Ovary (tissue), 9 donors: Measurements from ENCODE around the gene NID2. TPM values are rescaled to one million over a fixed set of nuclear protein-coding genes. Genes with fewer than 3 reads are reported as not detected.

ENCODE experiments used
- DNase-seq, 5 donors: peaks; one replicate each; pipeline ENCODE4 v3.0.0-alpha.2; 2019 to 2020
- H3K27ac ChIP-seq, 2 donors: fragments of 200-600 bp; one replicate each; pipeline versions ENCODE4 v1.5.1 to v1.8.0; 2019 to 2022
- H3K27me3 ChIP-seq: fragments of 200-600 bp; one replicate; pipeline ENCODE4 v1.8.0; 2022
- H3K36me3 ChIP-seq: fragments of 200-600 bp; sonication (generic); one replicate; pipeline ENCODE4 v1.5.1; 2019
- H3K4me1 ChIP-seq: one replicate; pipeline ENCODE4 v1.8.1; 2013; ENCODE audit warnings: mild to moderate bottlenecking, moderate library complexity; ENCODE audit not compliant: insufficient read depth
- H3K4me3 ChIP-seq: fragments of 200-600 bp; sonication (generic); one replicate; pipeline ENCODE4 v1.5.1; 2017
- H3K9me3 ChIP-seq, 2 donors: fragments of 200-600 bp in 1 of 2; sonication (generic) in 1 of 2; one replicate each; pipeline versions ENCODE4 v1.5.1 to v1.8.1; 2013 to 2019; ENCODE audit warnings: mild to moderate bottlenecking in 1 of 2, moderate library complexity in 1 of 2
- CTCF ChIP-seq, 3 donors: fragments of 450-650 bp in 2 of 3; fragments of 200-600 bp in 1 of 3; IDR thresholded peaks; one replicate each; pipeline versions ENCODE4 v1.5.1 to v1.8.0; 2016 to 2022; ENCODE audit warnings: antibody characterized with exemption in 3 of 3, mild to moderate bottlenecking in 1 of 3
- EP300 ChIP-seq: sonication (generic); formaldehyde crosslinking; IDR thresholded peaks from one replicate; pipeline ENCODE4 v1.6.1; 2017; ENCODE audit warnings: antibody characterized with exemption
- POLR2A ChIP-seq: fragments of 450-650 bp; IDR thresholded peaks from one replicate; pipeline ENCODE4 v1.6.1; 2017; ENCODE audit warnings: antibody characterized with exemption, mild to moderate bottlenecking, moderate library complexity
- WGBS, 3 donors: extraction: QIAGEN DNeasy Blood & Tissue Kit in 1 of 3; methylation state at CpG; one replicate each; pipeline versions ENCODE4 v1.1.5 to v1.1.7; 2013 to 2017; 5-methylcytosine and 5-hydroxymethylcytosine counted together
- intact Hi-C, 4 donors: fragments of 100-400 bp; cut with DNase I; formaldehyde crosslinking; loops; one replicate each; pipeline versions ENCODE4 v1.11.0 to v1.15.1; 2022 to 2023
- polyA plus RNA-seq, 2 donors: library from polyadenylated mRNA; stranded (reverse); fragments of 200-250 nt in 1 of 2; fragments of 350-450 nt in 1 of 2; fragmentation: Illumina TruSeq in 1 of 2; extraction: RNeasy Lipid Tissue Mini Kit (QIAGEN cat#74804) in 1 of 2; gene quantifications; one replicate each; pipeline ENCODE4 v1.2.3, GENCODE V29; 2013 to 2014
- total RNA-seq, 7 donors: library from RNA; depleted of rRNA in 2 of 7; stranded (reverse); fragments of >200 nt in 2 of 7; fragmentation: NEBNext Ultra II Directional in 3 of 7; extraction: Animal tissue kit (Norgen Biotek cat#: 25700) in 3 of 7; gene quantifications; one replicate each; pipeline versions ENCODE4 v1.1.0 to v1.2.4, GENCODE V29; 2016 to 2023
- donor health status: DM: no; HTN: no; CAD: no; lungs with moderate emphysema.
- donor health status: DM: no; HTN: no; CAD: no.
- donor health status: Bipolar disorder and iron deficiency.
- donor health status: DM: yes; HTN: yes; CAD: no.
- donor health status: DM: no; HTN: no; CAD: no.
- donor health status: DM: yes; HTN: yes; CAD: no.

NID2 gene
- total and polyA plus RNA-seq, 9 donors: 31.5 to 83.8 (median 47.2) TPM

GRCh38 chr14:52112336-52113018 is 43.6 kb upstream of the NID2 start:
- Histone ChIP-seq H3K9me3 (no peaks in the 10 kb centered on the region), H3K36me3 (no peaks in the 10 kb centered on the region), H3K4me1 (no peaks in the 10 kb centered on the region), H3K27me3 (no peaks in the 10 kb centered on the region), H3K4me3 (no peak overlapping the region), H3K27ac (no peak overlapping the region)
- TF ChIP-seq CTCF (IDR thresholded peaks at IDR 0.05) (no peak), POLR2A (no peak), EP300 (no peak)
- intact Hi-C loops: no loop called here
- no peak for DNase-seq

GRCh38 chr14:52111583-52111982 is 42.7 kb upstream of the NID2 start:
- WGBS, 3 donors: 96 to 97% (median 96%) methylated on average over 4 of the region's 4 CpGs
- H3K36me3 ChIP-seq: no peaks in the 10 kb centered on the region
- intact Hi-C loops: no loop called here
- no peak for TF ChIP-seq POLR2A
- TF ChIP-seq EP300: no peak
- no peak for TF ChIP-seq CTCF (IDR thresholded peaks at IDR 0.05)
- no peak overlapping the region for H3K4me3 ChIP-seq
- H3K9me3 ChIP-seq: no peaks in the 10 kb centered on the region
- no peaks in the 10 kb centered on the region for H3K27me3 ChIP-seq
- no peak for DNase-seq
- peaks cover 2% of the 10 kb centered on the region for H3K4me1 ChIP-seq
- H3K27ac ChIP-seq: no peak overlapping the region

GRCh38 chr14:52110441-52111086 is 41.7 kb upstream of the NID2 start:
- DNase-seq: no peak
- TF ChIP-seq CTCF (IDR thresholded peaks at IDR 0.05) (no peak), EP300 (no peak), POLR2A (no peak)
- intact Hi-C loops: no loop called here
- Histone ChIP-seq H3K27ac (no peak overlapping the region), H3K27me3 (no peaks in the 10 kb centered on the region), H3K4me3 (no peak overlapping the region), H3K36me3 (no peaks in the 10 kb centered on the region), H3K9me3 (no peaks in the 10 kb centered on the region), H3K4me1 (peaks cover 2% of the 10 kb centered on the region)
- 52 to 69% (median 69%) methylated on average over 5 of the region's 5 CpGs for WGBS, 3 donors

- intact Hi-C loops: no loop called here
- WGBS, 3 donors: 97 to 100% (median 100%) methylated on average over 1 of the region's 1 CpG
- TF ChIP-seq POLR2A (no peak), EP300 (no peak), CTCF (IDR thresholded peaks at IDR 0.05) (no peak)
These were observed 40.0 kb upstream of the NID2 start for GRCh38 chr14:52108823-52109222.

More at GRCh38 chr14:52108823-52109222, 40.0 kb upstream of the NID2 start:
- no peaks in the 10 kb centered on the region for H3K36me3 ChIP-seq
- H3K4me3 ChIP-seq: no peak overlapping the region
- no peak for DNase-seq
- peaks cover 2% of the 10 kb centered on the region for H3K4me1 ChIP-seq
- H3K27me3 ChIP-seq: no peaks in the 10 kb centered on the region
- no peak overlapping the region for H3K27ac ChIP-seq
- no peaks in the 10 kb centered on the region for H3K9me3 ChIP-seq
